HAP-1 (cell line): Measurements from ENCODE around the gene NAP1L4.
A peak's percentile ranks its signal among the peaks of the same experiment; 100 is the strongest.

Source experiments
- DNase-seq, 2 experiments: peaks; one replicate each; pipeline ENCODE4 v3.0.0-alpha.2; 2016 to 2020; ENCODE audit warnings: low spot score in 2 of 2
- H3K27me3 ChIP-seq: fragments of 250-450 bp; sonication (Bioruptor Pico); 2 replicates; pipeline ENCODE4 v1.5.1; 2020; ENCODE audit warnings: low read depth, mild to moderate bottlenecking, moderate library complexity
- H3K36me3 ChIP-seq: fragments of 250-450 bp; sonication (Bioruptor Pico); replicated peaks from 2 replicates; pipeline ENCODE4 v1.5.1; 2020; ENCODE audit warnings: mild to moderate bottlenecking
- H3K4me1 ChIP-seq: fragments of 250-450 bp; sonication (Bioruptor Pico); 2 replicates; pipeline ENCODE4 v1.5.1; 2020; ENCODE audit warnings: mild to moderate bottlenecking
- H3K4me3 ChIP-seq: fragments of 250-450 bp; sonication (Bioruptor Pico); 2 replicates; pipeline ENCODE4 v1.5.1; 2020; ENCODE audit warnings: mild to moderate bottlenecking, moderate library complexity
- H3K9me3 ChIP-seq: fragments of 250-450 bp; sonication (Bioruptor Pico); 2 replicates; pipeline ENCODE4 v1.5.1; 2020; ENCODE audit warnings: mild to moderate bottlenecking, moderate library complexity
- in situ Hi-C: fragments of 300-500 bp; cut with MboI; formaldehyde crosslinking; loops from 3 replicates; pipeline ENCODE4 v1.14.3; 2020; ENCODE audit warnings: low sequenced_read_pairs, inconsistent platforms, mixed read lengths

The NAP1L4 gene

GRCh38 chr11:2975594-2975993 is 16.5 kb downstream of the NAP1L4 start:
- H3K4me3 ChIP-seq: no peak overlapping the region
- no peaks in the 10 kb centered on the region for H3K9me3 ChIP-seq
- H3K27me3 ChIP-seq: no peaks in the 10 kb centered on the region
- H3K36me3 ChIP-seq: peaks cover 87% of the 10 kb centered on the region
- in situ Hi-C loops: no loop called here
- DNase-seq: peak in 1 of 2 experiments; percentile 37
- H3K4me1 ChIP-seq: no peaks in the 10 kb centered on the region

GRCh38 chr11:2974272-2974671 is 17.9 kb downstream of the NAP1L4 start:
- no peak for DNase-seq
- Histone ChIP-seq H3K9me3 (no peaks in the 10 kb centered on the region), H3K36me3 (peaks cover 99% of the 10 kb centered on the region), H3K4me3 (no peak overlapping the region), H3K27me3 (no peaks in the 10 kb centered on the region), H3K4me1 (no peaks in the 10 kb centered on the region)
- in situ Hi-C loops: no loop called here

- Histone ChIP-seq H3K9me3 (no peaks in the 10 kb centered on the region), H3K4me1 (no peaks in the 10 kb centered on the region), H3K27me3 (no peaks in the 10 kb centered on the region), H3K4me3 (no peak overlapping the region), H3K36me3 (peaks cover 97% of the 10 kb centered on the region)
- in situ Hi-C loops: no loop called here
- DNase-seq: no peak
Measured at GRCh38 chr11:2968341-2968900, 23.7 kb downstream of the NAP1L4 start.

- H3K4me3 ChIP-seq: no peak overlapping the region
- peaks cover 82% of the 10 kb centered on the region for H3K36me3 ChIP-seq
- no peaks in the 10 kb centered on the region for H3K9me3 ChIP-seq
- peaks cover 20% of the 10 kb centered on the region for H3K4me1 ChIP-seq
- H3K27me3 ChIP-seq: no peaks in the 10 kb centered on the region
- in situ Hi-C loops: no loop called here
- DNase-seq: no peak
Measured at GRCh38 chr11:2964782-2965181, 27.3 kb downstream of the NAP1L4 start.

GRCh38 chr11:2963761-2964160 is 28.4 kb downstream of the NAP1L4 start:
- DNase-seq: no peak
- in situ Hi-C loops: no loop called here
- Histone ChIP-seq H3K9me3 (no peaks in the 10 kb centered on the region), H3K36me3 (peaks cover 82% of the 10 kb centered on the region), H3K4me1 (peaks cover 20% of the 10 kb centered on the region), H3K4me3 (no peak overlapping the region), H3K27me3 (no peaks in the 10 kb centered on the region)

GRCh38 chr11:2963112-2963754 is 28.9 kb downstream of the NAP1L4 start:
- no peaks in the 10 kb centered on the region for H3K9me3 ChIP-seq
- in situ Hi-C loops: no loop called here
- peaks cover 82% of the 10 kb centered on the region for H3K36me3 ChIP-seq
- H3K4me3 ChIP-seq: no peak overlapping the region
- DNase-seq: no peak
- no peaks in the 10 kb centered on the region for H3K27me3 ChIP-seq
- peaks cover 20% of the 10 kb centered on the region for H3K4me1 ChIP-seq

GRCh38 chr11:2961080-2961479 is 31.0 kb downstream of the NAP1L4 start:
- H3K27me3 ChIP-seq: no peaks in the 10 kb centered on the region
- no peaks in the 10 kb centered on the region for H3K9me3 ChIP-seq
- H3K4me3 ChIP-seq: no peak overlapping the region
- in situ Hi-C loops: no loop called here
- DNase-seq: peak in 1 of 2 experiments; percentile 61
- peaks cover 84% of the 10 kb centered on the region for H3K36me3 ChIP-seq
- peaks cover 20% of the 10 kb centered on the region for H3K4me1 ChIP-seq

- DNase-seq: no peak
- in situ Hi-C loops: no loop called here
- no peaks in the 10 kb centered on the region for H3K9me3 ChIP-seq
- no peaks in the 10 kb centered on the region for H3K27me3 ChIP-seq
- no peak overlapping the region for H3K4me3 ChIP-seq
- peaks cover 20% of the 10 kb centered on the region for H3K4me1 ChIP-seq
- H3K36me3 ChIP-seq: peaks cover 84% of the 10 kb centered on the region
Measured at GRCh38 chr11:2960139-2960538, 32.0 kb downstream of the NAP1L4 start.

GRCh38 chr11:2958251-2958650 is 33.9 kb downstream of the NAP1L4 start:
- Histone ChIP-seq H3K9me3 (no peaks in the 10 kb centered on the region), H3K4me3 (no peak overlapping the region), H3K36me3 (peaks cover 84% of the 10 kb centered on the region), H3K27me3 (no peaks in the 10 kb centered on the region), H3K4me1 (peaks cover 20% of the 10 kb centered on the region)
- in situ Hi-C loops: no loop called here
- no peak for DNase-seq

- peaks cover 100% of the 10 kb centered on the region for H3K36me3 ChIP-seq
- no peak overlapping the region for H3K4me3 ChIP-seq
- no peak for DNase-seq
- peaks cover 5% of the 10 kb centered on the region for H3K4me1 ChIP-seq
- H3K27me3 ChIP-seq: no peaks in the 10 kb centered on the region
- in situ Hi-C loops: no loop called here
- H3K9me3 ChIP-seq: no peaks in the 10 kb centered on the region
Measured at GRCh38 chr11:2955906-2956476, 36.1 kb downstream of the NAP1L4 start.

GRCh38 chr11:2954263-2954662 is 37.9 kb downstream of the NAP1L4 start:
- in situ Hi-C loops: no loop called here
- H3K4me3 ChIP-seq: no peak overlapping the region
- peaks cover 100% of the 10 kb centered on the region for H3K36me3 ChIP-seq
- H3K9me3 ChIP-seq: no peaks in the 10 kb centered on the region
- no peak for DNase-seq
- H3K4me1 ChIP-seq: no peaks in the 10 kb centered on the region
- H3K27me3 ChIP-seq: no peaks in the 10 kb centered on the region

GRCh38 chr11:2952290-2952689 is 39.8 kb downstream of the NAP1L4 start:
- Histone ChIP-seq H3K36me3 (peaks cover 98% of the 10 kb centered on the region), H3K9me3 (no peaks in the 10 kb centered on the region), H3K4me1 (no peaks in the 10 kb centered on the region), H3K27me3 (no peaks in the 10 kb centered on the region), H3K4me3 (no peak overlapping the region)
- DNase-seq: no peak
- in situ Hi-C loops: no loop called here

- H3K36me3 ChIP-seq: peaks cover 97% of the 10 kb centered on the region
- no peaks in the 10 kb centered on the region for H3K4me1 ChIP-seq
- no peak overlapping the region for H3K4me3 ChIP-seq
- in situ Hi-C loops: no loop called here
- DNase-seq: no peak
- H3K27me3 ChIP-seq: no peaks in the 10 kb centered on the region
- H3K9me3 ChIP-seq: no peaks in the 10 kb centered on the region
Measured at GRCh38 chr11:2951231-2952110, 40.7 kb downstream of the NAP1L4 start.

GRCh38 chr11:2950825-2951224 is 41.3 kb downstream of the NAP1L4 start:
- no peak overlapping the region for H3K4me3 ChIP-seq
- in situ Hi-C loops: no loop called here
- no peak for DNase-seq
- H3K9me3 ChIP-seq: no peaks in the 10 kb centered on the region
- no peaks in the 10 kb centered on the region for H3K27me3 ChIP-seq
- no peaks in the 10 kb centered on the region for H3K4me1 ChIP-seq
- peaks cover 95% of the 10 kb centered on the region for H3K36me3 ChIP-seq
